Gastroesophageal sphincter (tissue), 4 donors: ENCODE measurements around the gene FAM163A. TPM values are rescaled to one million over a fixed set of nuclear protein-coding genes. Genes with fewer than 3 reads are reported as not detected.

Experiments
- ATAC-seq: fragments of 150-250 bp; one replicate; pipeline ENCODE4 v1.9.1; 2016; ENCODE audit warnings: mild to moderate bottlenecking, moderate library complexity
- H3K27ac ChIP-seq, 4 donors: fragments of 200-600 bp; sonication (generic) in 3 of 4; 1 replicate in 3 of 4; 2 replicates in 1 of 4; pipeline ENCODE4 v1.5.1; 2016 to 2019
- H3K27me3 ChIP-seq: fragments of 200-600 bp; sonication (generic); one replicate; pipeline ENCODE4 v1.5.1; 2019
- H3K36me3 ChIP-seq, 2 donors: fragments of 200-600 bp; sonication (generic); one replicate each; pipeline ENCODE4 v1.5.1; 2019; ENCODE audit warnings: control low read depth in 1 of 2
- H3K4me1 ChIP-seq, 3 donors: fragments of 200-600 bp; sonication (generic); 1 replicate in 2 of 3; 2 replicates in 1 of 3; pipeline ENCODE4 v1.5.1; 2016 to 2019; ENCODE audit warnings: control low read depth in 2 of 3
- H3K4me3 ChIP-seq, 2 donors: fragments of 200-600 bp; sonication (generic); one replicate each; pipeline ENCODE4 v1.5.1; 2019; ENCODE audit warnings: mild to moderate bottlenecking in 1 of 2, moderate library complexity in 1 of 2
- H3K9me3 ChIP-seq, 3 donors: fragments of 200-600 bp; sonication (generic); one replicate each; pipeline ENCODE4 v1.5.1; 2017 to 2019; ENCODE audit warnings: control low read depth in 2 of 3
- CTCF ChIP-seq, 4 experiments: fragments of 200-600 bp in 2 of 4; fragments of 450-650 bp in 2 of 4; sonication (generic) in 1 of 4; IDR thresholded peaks; one replicate each; pipeline ENCODE4 v1.5.1; 2017 to 2019; ENCODE audit warnings: antibody characterized with exemption in 4 of 4, mild to moderate bottlenecking in 2 of 4, moderate library complexity in 2 of 4
- EP300 ChIP-seq: sonication (generic); formaldehyde crosslinking; IDR thresholded peaks from one replicate; pipeline ENCODE4 v1.6.1; 2017; ENCODE audit warnings: antibody characterized with exemption, mild to moderate bottlenecking
- POLR2A ChIP-seq, 2 donors: fragments of 450-650 bp; IDR thresholded peaks; one replicate each; pipeline ENCODE4 v1.6.1; 2017; ENCODE audit warnings: antibody characterized with exemption in 2 of 2, mild to moderate bottlenecking in 2 of 2, moderate library complexity in 1 of 2
- POLR2AphosphoS5 ChIP-seq: sonication (generic); formaldehyde crosslinking; IDR thresholded peaks from one replicate; pipeline ENCODE4 v1.6.1; 2017; ENCODE audit warnings: antibody characterized with exemption
- WGBS, 2 donors: methylation state at CpG; one replicate each; pipeline ENCODE4 v1.1.5; 2018; ENCODE audit warnings: low coverage in 1 of 2; 5-methylcytosine and 5-hydroxymethylcytosine counted together
- total RNA-seq, 4 donors: library from RNA; depleted of rRNA; stranded (reverse); fragments of >200 nt; gene quantifications; one replicate each; pipeline ENCODE4 v1.1.0, GENCODE V29; 2016

The FAM163A gene
- total RNA-seq, 4 donors from 2014 or later, result 0.19 to 0.67 TPM; not detected in 2

GRCh38 chr1:179814546-179814838, 71.4 kb downstream of the FAM163A start:
- ATAC-seq, result peak; percentile 63
- TF ChIP-seq POLR2AphosphoS5, result no peak
- no peak for TF ChIP-seq EP300
- no peak for TF ChIP-seq POLR2A (IDR thresholded peaks at IDR 0.05)
- TF ChIP-seq CTCF (IDR thresholded peaks at IDR 0.05), result no peak
- peaks cover 20% of the 10 kb centered on the region for H3K27me3 ChIP-seq
- H3K4me3 ChIP-seq, result peak overlapping the region; percentile 13 to 50
- H3K36me3 ChIP-seq, result no peaks in the 10 kb centered on the region
- peaks cover 0 to 26% (median 14%) of the 10 kb centered on the region in 3 donors for H3K4me1 ChIP-seq
- H3K27ac ChIP-seq, result peak overlapping the region in 2 of 4 donors; percentile 29 to 59
- WGBS, 2 donors, result 4% methylated on average over 5 of the region's 16 CpGs; no CpG with 5 or more reads in 1 of the 2 donors
- H3K9me3 ChIP-seq, result no peaks in the 10 kb centered on the region

GRCh38 chr1:179815641-179816040, 72.5 kb downstream of the FAM163A start:
- peaks cover 15% of the 10 kb centered on the region for H3K27me3 ChIP-seq
- H3K9me3 ChIP-seq, result no peaks in the 10 kb centered on the region
- WGBS, 2 donors, result 0 to 60% methylated on average over 1 of the region's 5 CpGs
- H3K36me3 ChIP-seq, result no peaks in the 10 kb centered on the region
- ATAC-seq, result no peak
- peaks cover 0 to 23% (median 14%) of the 10 kb centered on the region in 3 donors for H3K4me1 ChIP-seq
- peak overlapping the region in 1 of 2 donors; percentile 50 for H3K4me3 ChIP-seq
- H3K27ac ChIP-seq, result peak overlapping the region in 2 of 4 donors; percentile 29 to 59
- TF ChIP-seq EP300 (no peak), POLR2AphosphoS5 (no peak), POLR2A (IDR thresholded peaks at IDR 0.05) (no peak), CTCF (IDR thresholded peaks at IDR 0.05) (no peak)

- WGBS, 2 donors, result 44 to 64% methylated on average over 12 to 13 of the region's 17 CpGs
- Histone ChIP-seq H3K27me3 (peaks cover 10% of the 10 kb centered on the region), H3K4me1 (peaks cover 0 to 23% (median 14%) of the 10 kb centered on the region in 3 donors), H3K4me3 (no peak overlapping the region), H3K36me3 (no peaks in the 10 kb centered on the region), H3K27ac (peak overlapping the region in 2 of 4 donors; percentile 29 to 59), H3K9me3 (no peaks in the 10 kb centered on the region)
- no peak for TF ChIP-seq POLR2AphosphoS5
- no peak for TF ChIP-seq CTCF (IDR thresholded peaks at IDR 0.05)
- TF ChIP-seq EP300, result no peak
- no peak for TF ChIP-seq POLR2A (IDR thresholded peaks at IDR 0.05)
- no peak for ATAC-seq
Measured at GRCh38 chr1:179816196-179816960, 73.3 kb downstream of the FAM163A start.

GRCh38 chr1:179817056-179817455, 74.0 kb downstream of the FAM163A start:
- H3K27ac ChIP-seq, result no peak overlapping the region
- WGBS, 2 donors, result 93 to 94% methylated on average over 4 to 7 of the region's 8 CpGs
- ATAC-seq, result no peak
- no peaks in the 10 kb centered on the region for H3K36me3 ChIP-seq
- H3K9me3 ChIP-seq, result no peaks in the 10 kb centered on the region
- peaks cover 0 to 23% (median 14%) of the 10 kb centered on the region in 3 donors for H3K4me1 ChIP-seq
- no peak overlapping the region for H3K4me3 ChIP-seq
- TF ChIP-seq CTCF (IDR thresholded peaks at IDR 0.05), result no peak
- no peak for TF ChIP-seq POLR2A (IDR thresholded peaks at IDR 0.05)
- TF ChIP-seq EP300, result no peak
- TF ChIP-seq POLR2AphosphoS5, result no peak
- H3K27me3 ChIP-seq, result peaks cover 3% of the 10 kb centered on the region

GRCh38 chr1:179817789-179818188, 74.7 kb downstream of the FAM163A start:
- TF ChIP-seq EP300, result no peak
- TF ChIP-seq POLR2A (IDR thresholded peaks at IDR 0.05), result no peak
- no peak for TF ChIP-seq CTCF (IDR thresholded peaks at IDR 0.05)
- Histone ChIP-seq H3K4me3 (no peak overlapping the region), H3K36me3 (no peaks in the 10 kb centered on the region), H3K27ac (peak overlapping the region in 1 of 4 donors; percentile 55), H3K9me3 (no peaks in the 10 kb centered on the region), H3K4me1 (peaks cover 0 to 23% (median 14%) of the 10 kb centered on the region in 3 donors), H3K27me3 (no peaks in the 10 kb centered on the region)
- WGBS, 2 donors, result no CpG with 5 or more reads among the region's 8 CpGs
- peak; percentile 44 for ATAC-seq
